ENCODE results near the gene TMEM260.

TMEM260 gene

DNA sequence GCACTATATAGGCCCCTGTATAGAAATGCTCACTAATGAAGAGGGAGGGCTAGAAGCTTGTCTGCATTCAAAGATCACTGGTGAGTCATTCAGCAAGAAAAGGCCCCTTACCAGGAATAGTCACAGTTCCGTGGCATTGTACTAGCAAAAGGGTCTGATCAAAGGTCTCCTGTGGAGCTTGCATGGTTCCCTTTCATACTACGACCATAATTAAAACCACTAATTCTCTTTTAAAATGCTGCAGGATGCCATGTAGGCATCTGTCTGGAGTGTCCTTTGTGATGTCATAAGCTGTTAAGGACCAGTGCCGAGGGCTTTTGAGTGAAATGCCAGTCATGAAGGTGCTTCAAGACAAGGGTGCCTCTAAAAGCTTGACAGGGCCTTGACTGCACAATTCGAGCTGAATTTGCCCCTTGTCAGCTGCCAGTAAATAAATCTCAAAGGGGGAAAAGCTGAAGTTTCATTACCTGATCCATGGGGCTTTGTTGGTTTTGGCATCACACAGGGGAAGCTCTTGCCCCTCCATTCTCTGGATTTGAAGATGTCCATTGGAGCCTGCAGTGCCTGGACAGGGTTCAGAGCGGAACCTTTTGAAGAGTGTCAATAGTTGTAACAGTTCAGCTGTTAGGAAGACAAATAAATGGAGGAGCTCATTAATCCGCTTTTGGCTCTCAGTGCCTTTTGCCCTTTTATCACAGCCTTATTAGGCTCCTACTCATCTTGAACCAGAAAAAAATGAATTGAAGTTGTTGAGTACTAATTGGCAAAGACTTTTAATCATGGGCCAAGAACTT lies 69.1 kb downstream of the TMEM260 start:
- in situ Hi-C loops (cut with MboI; ENCODE audit: low pct_unique_long_range_greater_than_20kb, low sequenced_read_pairs, unreplicated experiment): no loop called here
- TF ChIP-seq, protein P1, sequence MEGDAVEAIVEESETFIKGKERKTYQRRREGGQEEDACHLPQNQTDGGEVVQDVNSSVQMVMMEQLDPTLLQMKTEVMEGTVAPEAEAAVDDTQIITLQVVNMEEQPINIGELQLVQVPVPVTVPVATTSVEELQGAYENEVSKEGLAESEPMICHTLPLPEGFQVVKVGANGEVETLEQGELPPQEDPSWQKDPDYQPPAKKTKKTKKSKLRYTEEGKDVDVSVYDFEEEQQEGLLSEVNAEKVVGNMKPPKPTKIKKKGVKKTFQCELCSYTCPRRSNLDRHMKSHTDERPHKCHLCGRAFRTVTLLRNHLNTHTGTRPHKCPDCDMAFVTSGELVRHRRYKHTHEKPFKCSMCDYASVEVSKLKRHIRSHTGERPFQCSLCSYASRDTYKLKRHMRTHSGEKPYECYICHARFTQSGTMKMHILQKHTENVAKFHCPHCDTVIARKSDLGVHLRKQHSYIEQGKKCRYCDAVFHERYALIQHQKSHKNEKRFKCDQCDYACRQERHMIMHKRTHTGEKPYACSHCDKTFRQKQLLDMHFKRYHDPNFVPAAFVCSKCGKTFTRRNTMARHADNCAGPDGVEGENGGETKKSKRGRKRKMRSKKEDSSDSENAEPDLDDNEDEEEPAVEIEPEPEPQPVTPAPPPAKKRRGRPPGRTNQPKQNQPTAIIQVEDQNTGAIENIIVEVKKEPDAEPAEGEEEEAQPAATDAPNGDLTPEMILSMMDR (IDR thresholded peaks at IDR 0.05; ENCODE audit: extremely low read depth, insufficient read depth, missing control alignments): no peak
- DNase-seq (ENCODE audit: low spot score): no peak

DNA sequence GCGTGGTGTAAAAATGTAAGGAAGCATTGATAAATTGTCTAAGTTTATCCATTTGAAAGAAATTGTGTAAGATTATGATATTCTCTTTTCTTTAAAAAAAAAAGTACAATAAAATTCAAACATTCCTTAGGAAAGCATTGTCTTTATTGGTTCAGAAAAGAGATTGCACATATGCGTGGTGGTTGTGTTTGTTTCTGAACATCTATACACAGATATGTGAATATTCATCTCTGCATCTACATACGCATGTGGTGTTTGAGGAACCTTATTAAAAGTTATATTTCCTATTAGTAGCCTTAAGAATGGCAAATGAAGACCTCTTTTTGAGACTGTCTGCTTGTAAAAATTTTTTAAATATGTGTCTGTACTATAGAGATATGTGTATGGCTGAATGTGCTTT lies 69.8 kb downstream of the TMEM260 start:
- TF ChIP-seq, protein P1 (IDR thresholded peaks at IDR 0.05; ENCODE audit: extremely low read depth, insufficient read depth, missing control alignments): no peak
- DNase-seq (ENCODE audit: low spot score): no peak
- in situ Hi-C loops (cut with MboI; ENCODE audit: low pct_unique_long_range_greater_than_20kb, low sequenced_read_pairs, unreplicated experiment): no loop called here

DNA sequence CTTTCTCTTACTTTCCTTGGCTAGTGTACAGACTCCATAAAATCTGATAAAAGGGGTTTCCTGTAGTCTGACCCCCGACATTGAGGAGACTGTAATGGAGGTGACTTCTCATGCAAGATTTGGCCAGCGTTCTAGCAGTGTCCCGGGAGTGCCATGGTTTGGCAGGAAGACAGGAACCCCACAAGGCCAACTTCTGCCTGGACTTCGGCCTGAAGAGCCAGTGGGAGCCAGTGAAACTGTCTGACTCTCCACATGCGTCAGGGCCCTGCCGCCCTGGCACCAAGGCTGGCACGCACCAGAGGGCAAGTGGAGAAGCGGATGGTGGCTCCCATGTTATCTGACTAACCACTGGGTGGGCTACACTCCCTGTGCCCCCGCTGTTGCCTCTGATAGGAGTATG lies 70.5 kb downstream of the TMEM260 start:
- in situ Hi-C loops (cut with MboI; ENCODE audit: low pct_unique_long_range_greater_than_20kb, low sequenced_read_pairs, unreplicated experiment): no loop called here
- TF ChIP-seq, protein P1 (IDR thresholded peaks at IDR 0.05; ENCODE audit: extremely low read depth, insufficient read depth, missing control alignments): no peak
- no peak for DNase-seq (ENCODE audit: low spot score)

DNA sequence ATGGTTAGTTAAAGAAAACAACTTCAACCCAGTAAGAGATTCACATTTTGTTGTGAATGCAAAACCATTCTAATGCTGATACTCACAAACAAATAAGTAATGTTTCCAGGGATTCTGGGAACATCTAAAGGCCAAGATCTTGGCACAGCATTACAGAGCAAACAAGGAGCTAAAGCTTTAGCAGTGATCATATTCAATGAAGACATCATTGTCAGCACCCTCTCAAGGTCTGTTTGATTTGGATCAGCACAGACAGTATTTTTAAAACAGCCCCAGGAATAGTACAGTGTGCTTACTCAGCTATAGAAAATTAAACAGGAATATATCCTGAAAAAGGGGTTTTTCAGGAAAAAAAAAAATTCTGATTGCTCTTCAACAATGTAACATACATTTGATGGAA lies 71.4 kb downstream of the TMEM260 start:
- in situ Hi-C loops (cut with MboI; ENCODE audit: low pct_unique_long_range_greater_than_20kb, low sequenced_read_pairs, unreplicated experiment): no loop called here
- TF ChIP-seq, protein P1 (IDR thresholded peaks at IDR 0.05; ENCODE audit: extremely low read depth, insufficient read depth, missing control alignments): no peak
- no peak for DNase-seq (ENCODE audit: low spot score)

DNA sequence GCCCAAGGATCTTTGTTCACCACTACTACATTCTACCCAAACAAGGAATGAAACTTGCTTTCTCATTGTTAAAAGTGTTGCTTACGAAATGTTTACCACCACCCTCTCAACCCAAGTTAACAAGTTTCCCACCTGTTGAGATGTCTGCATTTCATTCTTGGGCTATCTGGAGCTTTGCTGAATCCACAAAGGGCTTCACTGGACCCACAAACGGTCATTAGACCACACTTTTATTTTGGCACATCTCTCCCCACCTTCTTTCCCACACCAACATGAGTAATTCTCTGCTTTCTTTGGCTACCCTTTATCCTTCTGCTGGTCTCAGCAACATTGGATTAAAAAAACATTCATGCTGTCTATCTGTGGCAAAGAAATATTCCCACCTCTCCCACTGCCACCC lies 78.0 kb downstream of the TMEM260 start:
- in situ Hi-C loops (cut with MboI; ENCODE audit: low pct_unique_long_range_greater_than_20kb, low sequenced_read_pairs, unreplicated experiment): no loop called here
- DNase-seq (ENCODE audit: low spot score): no peak
- TF ChIP-seq, protein P1 (IDR thresholded peaks at IDR 0.05; ENCODE audit: extremely low read depth, insufficient read depth, missing control alignments): no peak

DNA sequence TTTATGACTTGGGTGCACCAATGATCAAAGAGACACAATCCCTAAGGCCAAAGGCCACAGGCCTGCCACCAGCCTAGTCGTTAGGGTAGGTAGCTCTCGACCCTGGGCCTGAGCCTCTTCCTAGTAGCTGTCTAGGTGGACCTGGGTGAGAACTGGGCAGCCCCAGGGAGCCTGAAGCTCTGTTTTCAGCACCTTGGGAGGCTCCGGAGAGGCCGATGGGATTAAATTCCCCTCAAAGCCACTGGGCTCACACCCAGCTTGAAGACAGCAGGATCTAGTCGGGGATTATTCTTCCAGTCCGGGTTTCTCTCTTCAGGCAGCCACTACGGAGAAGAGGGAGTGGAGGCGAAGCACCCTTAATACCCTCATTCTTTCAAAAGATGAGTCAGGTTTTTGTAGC lies 79.8 kb downstream of the TMEM260 start:
- TF ChIP-seq, protein P1 (IDR thresholded peaks at IDR 0.05; ENCODE audit: extremely low read depth, insufficient read depth, missing control alignments): no peak
- DNase-seq (ENCODE audit: low spot score): no peak
- in situ Hi-C loops (cut with MboI; ENCODE audit: low pct_unique_long_range_greater_than_20kb, low sequenced_read_pairs, unreplicated experiment): no loop called here
